ENCODE results near the gene CCNO.

GRCh38 chr5:55191165-55191564, 42.2 kb downstream of the CCNO start:
- no peak for TF ChIP-seq CTCF (conservative IDR thresholded peaks at IDR 0.05; ENCODE audit: low read length)
- TF ChIP-seq EZH2phosphoT487 (IDR thresholded peaks at IDR 0.05; ENCODE audit: borderline replicate concordance), result no peak

Data from Loucy (cell line).